ENCODE results near the gene MACROD2. TPM values are rescaled to one million over a fixed set of nuclear protein-coding genes. Genes with fewer than 3 reads are reported as not detected.

MACROD2 gene
- total and polyA plus RNA-seq, 2 experiments from 2014 or later: 2.8 to 4.3 TPM

DNA sequence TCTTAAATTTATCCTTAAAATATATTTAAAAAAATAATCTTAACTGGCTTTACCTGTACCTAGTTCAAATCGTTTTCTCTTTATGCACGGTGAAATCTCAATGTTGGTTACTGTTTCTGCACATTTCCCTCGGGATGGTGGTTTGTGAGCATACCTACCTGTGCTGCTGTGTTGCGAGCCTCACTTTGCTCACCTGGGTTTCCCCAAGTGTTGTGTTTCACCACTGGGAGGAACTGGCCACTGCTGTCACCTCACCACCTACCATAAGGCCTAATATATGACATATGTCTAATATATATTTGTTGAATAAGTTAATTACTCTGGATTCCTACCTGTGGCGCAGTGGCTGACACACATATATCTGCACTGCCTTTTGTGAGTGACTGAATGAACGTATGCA, 835.6 kb downstream of the MACROD2 start:
- H3K79me2 ChIP-seq (replicated peaks; ENCODE audit: insufficient read depth): no peaks in the 10 kb centered on the region
- H3K27ac ChIP-seq (ENCODE audit: low read depth): no peak overlapping the region
- Mint-ChIP-seq H3K27me3 (ENCODE audit: insufficient read depth, low read depth, poor library complexity) (no peaks in the 10 kb centered on the region), H3K36me3 (ENCODE audit: low read depth) (no peaks in the 10 kb centered on the region), H3K9me3 (no peaks in the 10 kb centered on the region), H3K27ac (no peak overlapping the region), H3K4me1 (peaks cover 3% of the 10 kb centered on the region; the same call in 1 of the 3 replicates), H3K4me3 (no peak overlapping the region)
- DNase-seq (ENCODE audit: low spot score) (no peak), ATAC-seq (no peak)
- H3K4me1 ChIP-seq (ENCODE audit: insufficient read depth): peaks cover under 1% of the 10 kb centered on the region; the same call in 1 of the 2 replicates
- TF ChIP-seq, protein P1, sequence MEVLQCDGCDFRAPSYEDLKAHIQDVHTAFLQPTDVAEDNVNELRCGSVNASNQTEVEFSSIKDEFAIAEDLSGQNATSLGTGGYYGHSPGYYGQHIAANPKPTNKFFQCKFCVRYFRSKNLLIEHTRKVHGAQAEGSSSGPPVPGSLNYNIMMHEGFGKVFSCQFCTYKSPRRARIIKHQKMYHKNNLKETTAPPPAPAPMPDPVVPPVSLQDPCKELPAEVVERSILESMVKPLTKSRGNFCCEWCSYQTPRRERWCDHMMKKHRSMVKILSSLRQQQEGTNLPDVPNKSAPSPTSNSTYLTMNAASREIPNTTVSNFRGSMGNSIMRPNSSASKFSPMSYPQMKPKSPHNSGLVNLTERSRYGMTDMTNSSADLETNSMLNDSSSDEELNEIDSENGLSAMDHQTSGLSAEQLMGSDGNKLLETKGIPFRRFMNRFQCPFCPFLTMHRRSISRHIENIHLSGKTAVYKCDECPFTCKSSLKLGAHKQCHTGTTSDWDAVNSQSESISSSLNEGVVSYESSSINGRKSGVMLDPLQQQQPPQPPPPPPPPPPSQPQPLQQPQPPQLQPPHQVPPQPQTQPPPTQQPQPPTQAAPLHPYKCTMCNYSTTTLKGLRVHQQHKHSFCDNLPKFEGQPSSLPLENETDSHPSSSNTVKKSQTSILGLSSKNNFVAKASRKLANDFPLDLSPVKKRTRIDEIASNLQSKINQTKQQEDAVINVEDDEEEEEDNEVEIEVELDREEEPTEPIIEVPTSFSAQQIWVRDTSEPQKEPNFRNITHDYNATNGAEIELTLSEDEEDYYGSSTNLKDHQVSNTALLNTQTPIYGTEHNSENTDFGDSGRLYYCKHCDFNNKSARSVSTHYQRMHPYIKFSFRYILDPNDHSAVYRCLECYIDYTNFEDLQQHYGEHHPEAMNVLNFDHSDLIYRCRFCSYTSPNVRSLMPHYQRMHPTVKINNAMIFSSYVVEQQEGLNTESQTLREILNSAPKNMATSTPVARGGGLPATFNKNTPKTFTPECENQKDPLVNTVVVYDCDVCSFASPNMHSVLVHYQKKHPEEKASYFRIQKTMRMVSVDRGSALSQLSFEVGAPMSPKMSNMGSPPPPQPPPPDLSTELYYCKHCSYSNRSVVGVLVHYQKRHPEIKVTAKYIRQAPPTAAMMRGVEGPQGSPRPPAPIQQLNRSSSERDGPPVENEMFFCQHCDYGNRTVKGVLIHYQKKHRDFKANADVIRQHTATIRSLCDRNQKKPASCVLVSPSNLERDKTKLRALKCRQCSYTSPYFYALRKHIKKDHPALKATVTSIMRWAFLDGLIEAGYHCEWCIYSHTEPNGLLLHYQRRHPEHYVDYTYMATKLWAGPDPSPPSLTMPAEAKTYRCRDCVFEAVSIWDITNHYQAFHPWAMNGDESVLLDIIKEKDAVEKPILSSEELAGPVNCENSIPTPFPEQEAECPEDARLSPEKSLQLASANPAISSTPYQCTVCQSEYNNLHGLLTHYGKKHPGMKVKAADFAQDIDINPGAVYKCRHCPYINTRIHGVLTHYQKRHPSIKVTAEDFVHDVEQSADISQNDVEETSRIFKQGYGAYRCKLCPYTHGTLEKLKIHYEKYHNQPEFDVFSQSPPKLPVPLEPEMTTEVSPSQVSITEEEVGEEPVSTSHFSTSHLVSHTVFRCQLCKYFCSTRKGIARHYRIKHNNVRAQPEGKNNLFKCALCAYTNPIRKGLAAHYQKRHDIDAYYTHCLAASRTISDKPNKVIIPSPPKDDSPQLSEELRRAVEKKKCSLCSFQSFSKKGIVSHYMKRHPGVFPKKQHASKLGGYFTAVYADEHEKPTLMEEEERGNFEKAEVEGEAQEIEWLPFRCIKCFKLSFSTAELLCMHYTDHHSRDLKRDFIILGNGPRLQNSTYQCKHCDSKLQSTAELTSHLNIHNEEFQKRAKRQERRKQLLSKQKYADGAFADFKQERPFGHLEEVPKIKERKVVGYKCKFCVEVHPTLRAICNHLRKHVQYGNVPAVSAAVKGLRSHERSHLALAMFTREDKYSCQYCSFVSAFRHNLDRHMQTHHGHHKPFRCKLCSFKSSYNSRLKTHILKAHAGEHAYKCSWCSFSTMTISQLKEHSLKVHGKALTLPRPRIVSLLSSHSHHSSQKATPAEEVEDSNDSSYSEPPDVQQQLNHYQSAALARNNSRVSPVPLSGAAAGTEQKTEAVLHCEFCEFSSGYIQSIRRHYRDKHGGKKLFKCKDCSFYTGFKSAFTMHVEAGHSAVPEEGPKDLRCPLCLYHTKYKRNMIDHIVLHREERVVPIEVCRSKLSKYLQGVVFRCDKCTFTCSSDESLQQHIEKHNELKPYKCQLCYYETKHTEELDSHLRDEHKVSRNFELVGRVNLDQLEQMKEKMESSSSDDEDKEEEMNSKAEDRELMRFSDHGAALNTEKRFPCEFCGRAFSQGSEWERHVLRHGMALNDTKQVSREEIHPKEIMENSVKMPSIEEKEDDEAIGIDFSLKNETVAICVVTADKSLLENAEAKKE (CRISPR knock-in tag; IDR thresholded peaks at IDR 0.05): no peak
- TF ChIP-seq ZNF114 (CRISPR knock-in tag; IDR thresholded peaks at IDR 0.05) (no peak), EZH2 (IDR thresholded peaks at IDR 0.05; ENCODE audit: low read depth, unreplicated experiment) (no peak), POLR2AphosphoS5 (IDR thresholded peaks at IDR 0.05; ENCODE audit: low read depth) (no peak), NANOG (IDR thresholded peaks at IDR 0.05; ENCODE audit: borderline replicate concordance) (no peak), ZNF331 (CRISPR knock-in tag; IDR thresholded peaks at IDR 0.05; ENCODE audit: low read depth) (no peak)
- TF ChIP-seq, protein P2, sequence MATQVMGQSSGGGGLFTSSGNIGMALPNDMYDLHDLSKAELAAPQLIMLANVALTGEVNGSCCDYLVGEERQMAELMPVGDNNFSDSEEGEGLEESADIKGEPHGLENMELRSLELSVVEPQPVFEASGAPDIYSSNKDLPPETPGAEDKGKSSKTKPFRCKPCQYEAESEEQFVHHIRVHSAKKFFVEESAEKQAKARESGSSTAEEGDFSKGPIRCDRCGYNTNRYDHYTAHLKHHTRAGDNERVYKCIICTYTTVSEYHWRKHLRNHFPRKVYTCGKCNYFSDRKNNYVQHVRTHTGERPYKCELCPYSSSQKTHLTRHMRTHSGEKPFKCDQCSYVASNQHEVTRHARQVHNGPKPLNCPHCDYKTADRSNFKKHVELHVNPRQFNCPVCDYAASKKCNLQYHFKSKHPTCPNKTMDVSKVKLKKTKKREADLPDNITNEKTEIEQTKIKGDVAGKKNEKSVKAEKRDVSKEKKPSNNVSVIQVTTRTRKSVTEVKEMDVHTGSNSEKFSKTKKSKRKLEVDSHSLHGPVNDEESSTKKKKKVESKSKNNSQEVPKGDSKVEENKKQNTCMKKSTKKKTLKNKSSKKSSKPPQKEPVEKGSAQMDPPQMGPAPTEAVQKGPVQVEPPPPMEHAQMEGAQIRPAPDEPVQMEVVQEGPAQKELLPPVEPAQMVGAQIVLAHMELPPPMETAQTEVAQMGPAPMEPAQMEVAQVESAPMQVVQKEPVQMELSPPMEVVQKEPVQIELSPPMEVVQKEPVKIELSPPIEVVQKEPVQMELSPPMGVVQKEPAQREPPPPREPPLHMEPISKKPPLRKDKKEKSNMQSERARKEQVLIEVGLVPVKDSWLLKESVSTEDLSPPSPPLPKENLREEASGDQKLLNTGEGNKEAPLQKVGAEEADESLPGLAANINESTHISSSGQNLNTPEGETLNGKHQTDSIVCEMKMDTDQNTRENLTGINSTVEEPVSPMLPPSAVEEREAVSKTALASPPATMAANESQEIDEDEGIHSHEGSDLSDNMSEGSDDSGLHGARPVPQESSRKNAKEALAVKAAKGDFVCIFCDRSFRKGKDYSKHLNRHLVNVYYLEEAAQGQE (IDR thresholded peaks at IDR 0.05; ENCODE audit: unreplicated experiment): no peak
- TF ChIP-seq, protein P3, sequence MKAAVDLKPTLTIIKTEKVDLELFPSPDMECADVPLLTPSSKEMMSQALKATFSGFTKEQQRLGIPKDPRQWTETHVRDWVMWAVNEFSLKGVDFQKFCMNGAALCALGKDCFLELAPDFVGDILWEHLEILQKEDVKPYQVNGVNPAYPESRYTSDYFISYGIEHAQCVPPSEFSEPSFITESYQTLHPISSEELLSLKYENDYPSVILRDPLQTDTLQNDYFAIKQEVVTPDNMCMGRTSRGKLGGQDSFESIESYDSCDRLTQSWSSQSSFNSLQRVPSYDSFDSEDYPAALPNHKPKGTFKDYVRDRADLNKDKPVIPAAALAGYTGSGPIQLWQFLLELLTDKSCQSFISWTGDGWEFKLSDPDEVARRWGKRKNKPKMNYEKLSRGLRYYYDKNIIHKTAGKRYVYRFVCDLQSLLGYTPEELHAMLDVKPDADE (IDR thresholded peaks at IDR 0.05): no peak
- H4K20me1 ChIP-seq (replicated peaks; ENCODE audit: insufficient read depth): no peaks in the 10 kb centered on the region
- H3K4me3 ChIP-seq: no peak overlapping the region
- no peaks in the 10 kb centered on the region for H3K9me2 ChIP-seq (ENCODE audit: insufficient read depth)
- no peaks in the 10 kb centered on the region for H3F3A ChIP-seq (replicated peaks; ENCODE audit: low read depth)
- no peaks in the 10 kb centered on the region for H3K36me3 ChIP-seq (ENCODE audit: insufficient read depth)
- no peaks in the 10 kb centered on the region for H3K27me3 ChIP-seq (ENCODE audit: insufficient read depth)
- H2AFZ ChIP-seq: no peak overlapping the region
- no peak overlapping the region for H3K4me2 ChIP-seq

Measured in GM23338 (cell line).